GM18951 (cell line): ENCODE data around the gene PUS10.
"Not testable (repeated sequence)": the region's sequence is repeated elsewhere in the genome, so short reads cannot be mapped to it uniquely, and the experiment has no call there.

Experiments used
- POLR2A ChIP-seq: IDR thresholded peaks from 4 replicates; pipeline ENCODE4 v1.6.1; 2011; ENCODE audit warnings: mild to moderate bottlenecking; ENCODE audit not compliant: insufficient read length, insufficient read depth; ENCODE audit errors: extremely low read depth
- in situ Hi-C: fragments of 300-500 bp; cut with MboI; formaldehyde crosslinking; loops from one replicate; pipeline ENCODE4 v1.12.0; 2022; ENCODE audit warnings: low sequenced_read_pairs, mixed read lengths, inconsistent platforms; ENCODE audit not compliant: unreplicated experiment

Gene PUS10

GRCh38 chr2:60998628-60999545 lies 19.2 kb downstream of the PUS10 start:
- in situ Hi-C loops = loop anchor here (10.0 kb wide), 2 partner anchors 184 to 284 kb away; no protein-coding TSS in a partner anchor
- no peak for TF ChIP-seq POLR2A

GRCh38 chr2:60994131-60994530 lies 23.9 kb downstream of the PUS10 start:
- TF ChIP-seq POLR2A = no peak
- in situ Hi-C loops = loop anchor here (10.0 kb wide), 2 partner anchors 179 to 279 kb away; no protein-coding TSS in a partner anchor

GRCh38 chr2:60992985-60993392 lies 25.1 kb downstream of the PUS10 start:
- TF ChIP-seq POLR2A = no peak
- in situ Hi-C loops = loop anchor here (10.0 kb wide), 2 partner anchors 178 to 278 kb away; no protein-coding TSS in a partner anchor

- TF ChIP-seq POLR2A = no peak
- in situ Hi-C loops = loop anchor here (10.0 kb wide), 2 partner anchors 177 to 277 kb away; no protein-coding TSS in a partner anchor
These were observed 26.4 kb downstream of the PUS10 start for GRCh38 chr2:60991644-60992043.

GRCh38 chr2:60989259-60989658 lies 28.8 kb downstream of the PUS10 start:
- in situ Hi-C loops = no loop called here
- no peak for TF ChIP-seq POLR2A

- in situ Hi-C loops = not testable (repeated sequence)
These were observed 30.4 kb downstream of the PUS10 start for GRCh38 chr2:60987656-60988055.

- in situ Hi-C loops = no loop called here
- no peak for TF ChIP-seq POLR2A
These were observed 31.0 kb downstream of the PUS10 start for GRCh38 chr2:60987041-60987440.

- in situ Hi-C loops = no loop called here
- no peak for TF ChIP-seq POLR2A
These were observed 33.3 kb downstream of the PUS10 start for GRCh38 chr2:60984720-60985119.

- in situ Hi-C loops = not testable (repeated sequence)
These were observed 36.0 kb downstream of the PUS10 start for GRCh38 chr2:60982066-60982465.

- in situ Hi-C loops = no loop called here
- no peak for TF ChIP-seq POLR2A
These were observed 37.8 kb downstream of the PUS10 start for GRCh38 chr2:60980071-60980815.

GRCh38 chr2:60979231-60979630 lies 38.8 kb downstream of the PUS10 start:
- in situ Hi-C loops = no loop called here
- no peak for TF ChIP-seq POLR2A

GRCh38 chr2:60977562-60977895 lies 40.5 kb downstream of the PUS10 start:
- in situ Hi-C loops = no loop called here
- no peak for TF ChIP-seq POLR2A

- no peak for TF ChIP-seq POLR2A
- in situ Hi-C loops = no loop called here
These were observed 41.0 kb downstream of the PUS10 start for GRCh38 chr2:60976875-60977561.

- no peak for TF ChIP-seq POLR2A
These were observed 41.7 kb downstream of the PUS10 start for GRCh38 chr2:60976256-60976850.

More at GRCh38 chr2:60976256-60976850, 41.7 kb downstream of the PUS10 start:
- in situ Hi-C loops = no loop called here
